Activated CD4-positive, alpha-beta T cell treated with anti-CD3 and anti-CD28 coated beads for 36 hours (primary cell): ENCODE measurements around the gene TBCC. TPM values are rescaled to one million over a fixed set of nuclear protein-coding genes. Genes with fewer than 3 reads are reported as not detected.

Source experiments
- ATAC-seq: fragments of 200-7000 bp; cut with Tn5 transposase; one replicate; pipeline ENCODE4 v1.10.0; 2021; ENCODE audit warnings: mild to moderate bottlenecking, moderate library complexity
- CTCF ChIA-PET: fragments of 350-600 bp; sonication (Branson Sonifier 250); formaldehyde crosslinking; loops from one replicate; lab custom pipeline; 2021; ENCODE audit warnings: antibody characterized with exemption; lab: Charles Lee
- POLR2A ChIA-PET: fragments of 350-600 bp; sonication (Branson Sonifier 250); formaldehyde crosslinking; loops from one replicate; lab custom pipeline; 2021; ENCODE audit warnings: antibody characterized with exemption, inconsistent platforms; lab: Charles Lee
- DNase-seq: peaks from one replicate; pipeline ENCODE4 v3.0.0-alpha.2; 2020
- H3K27ac Mint-ChIP-seq: one replicate; pipeline ENCODE4 v1.8.0; 2021; ENCODE audit warnings: mixed read lengths
- H3K27me3 Mint-ChIP-seq: one replicate; pipeline ENCODE4 v1.8.0; 2021; ENCODE audit warnings: mixed read lengths
- H3K36me3 Mint-ChIP-seq: one replicate; pipeline ENCODE4 v1.8.0; 2021; ENCODE audit warnings: low read depth, mixed read lengths
- H3K4me1 Mint-ChIP-seq: one replicate; pipeline ENCODE4 v1.8.0; 2021; ENCODE audit warnings: mixed read lengths
- H3K4me3 Mint-ChIP-seq: one replicate; pipeline ENCODE4 v1.8.0; 2021; ENCODE audit warnings: mild to moderate bottlenecking, moderate library complexity, mixed read lengths
- H3K9me3 Mint-ChIP-seq: one replicate; pipeline ENCODE4 v1.8.0; 2021; ENCODE audit warnings: low read depth, mixed read lengths
- intact Hi-C, 2 experiments: fragments of 100-400 bp; cut with DNase I in 1 of 2; cut with micrococcal nuclease in 1 of 2; formaldehyde crosslinking; loops; one replicate each; pipeline versions ENCODE4 v1.14.2 to v1.15.1; 2022 to 2024; cut with DNase I, micrococcal nuclease
- total RNA-seq, 2 experiments: library from RNA; stranded (reverse); gene quantifications; one replicate each; pipeline ENCODE4 v1.2.3, GENCODE V29; 2021

TBCC gene
- total RNA-seq, 2 experiments from 2014 or later = 14.7 to 15.3 TPM

DNA sequence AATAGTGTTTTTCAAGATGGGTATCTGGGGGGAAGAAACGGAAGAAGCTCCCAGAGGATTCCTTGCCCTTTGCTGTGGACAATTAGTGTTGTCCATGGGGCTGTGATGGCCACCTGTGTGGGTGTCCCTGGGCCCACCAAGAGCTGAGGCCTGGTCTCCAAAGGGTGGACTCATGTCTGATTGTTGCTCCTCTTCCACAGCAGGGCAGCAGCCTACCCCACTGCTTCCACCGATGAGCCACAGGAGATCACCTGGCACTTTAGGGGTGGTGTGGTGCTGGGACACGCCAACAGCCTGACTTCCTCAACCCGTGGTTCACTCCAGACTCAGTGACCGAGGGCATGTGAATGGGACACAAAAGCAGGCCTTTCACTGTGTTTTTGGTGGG lies 48.6 kb downstream of the TBCC start:
- H3K4me1 Mint-ChIP-seq = peaks cover 21% of the 10 kb centered on the region
- intact Hi-C loops = no loop called here
- ChIA-PET POLR2A (interaction anchor here (0.5 kb wide), 1 partner anchor 92 kb away, joined by 4 read pairs; no protein-coding TSS in a partner anchor), CTCF (interaction anchor here (0.7 to 0.8 kb wide), 2 partner anchors 33 to 35 kb away, joined by 3 read pairs; no protein-coding TSS in a partner anchor)
- no peak overlapping the region for H3K27ac Mint-ChIP-seq
- ATAC-seq (no peak), DNase-seq (no peak)
- H3K36me3 Mint-ChIP-seq = peaks cover 13% of the 10 kb centered on the region
- no peaks in the 10 kb centered on the region for H3K9me3 Mint-ChIP-seq
- H3K4me3 Mint-ChIP-seq = no peak overlapping the region
- H3K27me3 Mint-ChIP-seq = no peaks in the 10 kb centered on the region

DNA sequence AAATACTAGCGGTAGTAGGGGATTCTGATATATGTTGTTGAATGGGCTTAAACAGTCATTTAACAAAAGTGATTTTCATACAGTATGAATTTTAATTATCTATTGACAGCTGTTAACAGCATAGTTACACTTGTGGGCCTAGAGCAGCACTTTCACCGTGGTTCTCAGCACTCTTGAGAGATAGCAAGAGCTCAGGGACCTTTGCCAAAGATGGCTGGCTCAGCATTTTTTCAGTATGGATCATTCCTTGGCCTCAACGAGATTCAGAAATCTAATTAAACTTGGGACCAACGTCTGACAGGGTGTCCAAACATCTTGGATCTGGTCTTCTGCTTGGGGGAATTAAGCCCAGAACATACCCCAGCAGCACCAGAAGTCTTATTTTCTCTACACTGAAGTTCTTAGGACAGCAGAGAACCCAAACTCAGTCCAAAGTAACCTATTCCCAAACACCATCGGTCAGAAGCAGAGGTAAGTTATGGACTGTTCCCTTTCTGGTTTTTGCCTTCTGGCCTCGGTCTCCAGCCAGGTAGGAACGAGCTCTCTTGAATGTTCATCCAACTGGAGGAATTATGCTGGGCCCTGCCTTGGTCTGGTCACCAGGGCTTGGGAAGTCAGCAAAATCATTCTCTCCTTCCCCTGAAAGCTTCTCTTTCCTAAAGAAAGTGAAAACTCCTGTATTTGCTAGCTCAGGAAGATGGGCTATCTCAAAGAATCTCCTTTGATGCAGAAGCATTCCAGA lies 49.2 kb downstream of the TBCC start:
- H3K36me3 Mint-ChIP-seq = peaks cover 13% of the 10 kb centered on the region
- H3K9me3 Mint-ChIP-seq = no peaks in the 10 kb centered on the region
- H3K27me3 Mint-ChIP-seq = no peaks in the 10 kb centered on the region
- no peak for ATAC-seq
- no peak overlapping the region for H3K27ac Mint-ChIP-seq
- intact Hi-C loops = no loop called here
- CTCF ChIA-PET = interaction anchor here (0.6 to 2.6 kb wide), 4 partner anchors 23 to 35 kb away, joined by 3 to 14 read pairs (median 3); no protein-coding TSS in a partner anchor
- no peak for DNase-seq
- peaks cover 22% of the 10 kb centered on the region for H3K4me1 Mint-ChIP-seq
- POLR2A ChIA-PET = no interaction called here
- no peak overlapping the region for H3K4me3 Mint-ChIP-seq

DNA sequence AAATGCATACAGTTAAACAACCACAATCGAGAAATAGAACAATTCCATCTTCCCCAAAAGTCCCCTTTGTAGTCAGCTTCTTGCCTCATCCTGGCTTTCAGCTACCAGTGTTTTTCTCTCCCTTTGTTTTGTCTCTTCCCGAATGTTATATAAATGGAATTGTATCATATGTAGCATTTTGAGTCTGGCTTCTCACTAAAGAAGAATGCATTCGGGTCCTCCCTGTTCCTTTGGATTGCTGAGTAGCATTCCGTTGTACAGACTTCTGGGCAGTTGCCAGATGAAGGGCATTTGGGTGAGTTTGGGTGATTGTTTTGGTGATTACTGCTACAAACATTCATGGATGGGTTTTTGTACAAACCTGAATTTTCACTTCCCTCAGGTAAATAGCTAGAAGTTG lies 51.3 kb downstream of the TBCC start:
- Mint-ChIP-seq H3K36me3 (peaks cover 24% of the 10 kb centered on the region), H3K4me3 (no peak overlapping the region), H3K27me3 (no peaks in the 10 kb centered on the region), H3K9me3 (no peaks in the 10 kb centered on the region), H3K4me1 (peaks cover 23% of the 10 kb centered on the region), H3K27ac (no peak overlapping the region)
- POLR2A ChIA-PET = no interaction called here
- ATAC-seq (no peak), DNase-seq (no peak)
- intact Hi-C loops = no loop called here
- CTCF ChIA-PET = interaction anchor here (2.6 to 3.3 kb wide), 2 partner anchors 32 kb away, joined by 14 to 25 read pairs; no protein-coding TSS in a partner anchor

Other genes starting within 250 kb of the TBCC start
- 10 to 100 TPM; 23.9 to 28.1 TPM for gene UBR2, start 182.1 kb downstream of the TBCC start, total RNA-seq
- not detected for gene PRPH2, start 23.5 kb downstream of the TBCC start, total RNA-seq
- gene BICRAL, start 35.9 kb upstream of the TBCC start, total RNA-seq = 10 to 100 TPM; 11.5 to 14.3 TPM
- gene RPL7L1, start 133.5 kb upstream of the TBCC start, total RNA-seq = 100 to 1,000 TPM; 124 to 152 TPM
- not detected for gene PTCRA, start 169.9 kb upstream of the TBCC start, total RNA-seq
- 10 to 100 TPM; 33.0 to 34.3 TPM for gene CNPY3, start 183.4 kb upstream of the TBCC start, total RNA-seq
- under 1 TPM in 1 of 2 experiments, not detected in 1; 0.50 TPM for gene GNMT, start 214.7 kb upstream of the TBCC start, total RNA-seq
- gene PEX6, start 233.1 kb upstream of the TBCC start, total RNA-seq = 10 to 100 TPM; 10.7 to 14.6 TPM
- gene PPP2R5D, start 238.5 kb upstream of the TBCC start, total RNA-seq = 10 to 100 TPM; 51.0 to 57.3 TPM